Upper lobe of left lung (tissue), 6 donors: ENCODE measurements around the gene PLEKHA4. TPM values are rescaled to one million over a fixed set of nuclear protein-coding genes. Genes with fewer than 3 reads are reported as not detected.
A peak's percentile ranks its signal among the peaks of the same experiment; 100 is the strongest.
"Not testable (repeated sequence)": the region's sequence is repeated elsewhere in the genome, so short reads cannot be mapped to it uniquely, and the experiment has no call there.

Experiments
- ATAC-seq, 2 donors: fragments of 200-7000 bp; cut with Tn5 transposase; one replicate each; pipeline ENCODE4 v1.9.1; 2022; ENCODE audit warnings: mild to moderate bottlenecking in 2 of 2, moderate library complexity in 2 of 2; ENCODE audit not compliant: low FRiP score in 2 of 2
- DNase-seq, 2 donors: peaks; one replicate each; pipeline ENCODE4 v3.0.0-alpha.2; 2019 to 2020
- H3K27ac ChIP-seq, 4 donors: fragments of 200-600 bp; sonication (generic); one replicate each; pipeline ENCODE4 v1.5.1; 2016 to 2019
- H3K27me3 ChIP-seq, 4 donors: fragments of 200-600 bp; sonication (generic); one replicate each; pipeline ENCODE4 v1.5.1; 2017 to 2019
- H3K36me3 ChIP-seq, 4 donors: fragments of 200-600 bp; sonication (generic); one replicate each; pipeline ENCODE4 v1.5.1; 2016 to 2019
- H3K4me1 ChIP-seq, 4 donors: fragments of 200-600 bp; sonication (generic); one replicate each; pipeline ENCODE4 v1.5.1; 2018 to 2019
- H3K4me3 ChIP-seq, 4 donors: fragments of 200-600 bp; sonication (generic); one replicate each; pipeline ENCODE4 v1.5.1; 2017 to 2019; ENCODE audit warnings: mild to moderate bottlenecking in 2 of 4, moderate library complexity in 1 of 4
- H3K9me3 ChIP-seq, 4 donors: fragments of 200-600 bp; sonication (generic); one replicate each; pipeline ENCODE4 v1.5.1; 2018 to 2019
- CTCF ChIP-seq, 6 experiments: fragments of 450-650 bp in 4 of 6; fragments of 200-600 bp in 2 of 6; sonication (generic) in 2 of 6; IDR thresholded peaks; one replicate each; pipeline ENCODE4 v1.5.1; 2016 to 2019; ENCODE audit warnings: antibody characterized with exemption in 6 of 6
- EP300 ChIP-seq, 4 donors: sonication (generic); formaldehyde crosslinking; IDR thresholded peaks; one replicate each; pipeline ENCODE4 v1.5.1; 2017; ENCODE audit warnings: antibody characterized with exemption in 4 of 4, control low read depth in 2 of 4
- POLR2A ChIP-seq, 4 donors: fragments of 450-650 bp; IDR thresholded peaks; one replicate each; pipeline ENCODE4 v1.5.1; 2016 to 2017; ENCODE audit warnings: antibody characterized with exemption in 4 of 4, mild to moderate bottlenecking in 2 of 4
- POLR2AphosphoS5 ChIP-seq, 2 donors: sonication (generic); formaldehyde crosslinking; IDR thresholded peaks; one replicate each; pipeline ENCODE4 v1.5.1; 2017; ENCODE audit warnings: antibody characterized with exemption in 2 of 2
- WGBS, 2 donors: methylation state at CpG; one replicate each; pipeline ENCODE4 v1.1.5; 2017 to 2018; 5-methylcytosine and 5-hydroxymethylcytosine counted together
- total RNA-seq, 6 donors: library from RNA; depleted of rRNA in 4 of 6; stranded (reverse); fragments of >200 nt in 4 of 6; gene quantifications; one replicate each; pipeline versions ENCODE4 v1.1.0 to v1.2.1, GENCODE V29; 2016 to 2021
- donor health status: DM: no; HTN: no; CAD: no; lungs with moderate emphysema.
- donor health status: DM: no; HTN: yes; CAD: no; lungs with severe emphysema.

The PLEKHA4 gene
- total RNA-seq, 6 donors from 2014 or later: 6.3 to 34.9 (median 21.2) TPM

GRCh38 chr19:48913114-48913889, 44.9 kb upstream of the PLEKHA4 start:
- ATAC-seq (no peak), DNase-seq (no peak)
- Histone ChIP-seq H3K9me3 (no peaks in the 10 kb centered on the region), H3K36me3 (peaks cover 29 to 93% (median 78%) of the 10 kb centered on the region in 4 donors), H3K27me3 (no peaks in the 10 kb centered on the region), H3K4me1 (peaks cover 9 to 18% (median 14%) of the 10 kb centered on the region in 4 donors), H3K27ac (peak overlapping the region in 1 of 4 donors; percentile 35), H3K4me3 (no peak overlapping the region)
- WGBS, 2 donors: 89 to 94% methylated on average over 8 to 9 of the region's 9 CpGs
- no peak for TF ChIP-seq CTCF (IDR thresholded peaks at IDR 0.05)
- no peak for TF ChIP-seq POLR2AphosphoS5 (IDR thresholded peaks at IDR 0.05)
- no peak for TF ChIP-seq POLR2A (IDR thresholded peaks at IDR 0.05)
- no peak for TF ChIP-seq EP300 (IDR thresholded peaks at IDR 0.05)

GRCh38 chr19:48910803-48911202, 42.4 kb upstream of the PLEKHA4 start:
- ATAC-seq (no peak), DNase-seq (no peak)
- Histone ChIP-seq H3K4me3 (no peak overlapping the region), H3K27ac (peak overlapping the region in 1 of 4 donors; percentile 82), H3K27me3 (no peaks in the 10 kb centered on the region), H3K9me3 (no peaks in the 10 kb centered on the region), H3K4me1 (peaks cover 17 to 28% (median 22%) of the 10 kb centered on the region in 4 donors), H3K36me3 (peaks cover 33 to 99% (median 69%) of the 10 kb centered on the region in 4 donors)
- WGBS, 2 donors: 90 to 93% methylated on average over 2 of the region's 2 CpGs
- TF ChIP-seq EP300 (IDR thresholded peaks at IDR 0.05) (no peak), POLR2AphosphoS5 (IDR thresholded peaks at IDR 0.05) (no peak), POLR2A (IDR thresholded peaks at IDR 0.05) (no peak), CTCF (IDR thresholded peaks at IDR 0.05) (no peak)

DNA sequence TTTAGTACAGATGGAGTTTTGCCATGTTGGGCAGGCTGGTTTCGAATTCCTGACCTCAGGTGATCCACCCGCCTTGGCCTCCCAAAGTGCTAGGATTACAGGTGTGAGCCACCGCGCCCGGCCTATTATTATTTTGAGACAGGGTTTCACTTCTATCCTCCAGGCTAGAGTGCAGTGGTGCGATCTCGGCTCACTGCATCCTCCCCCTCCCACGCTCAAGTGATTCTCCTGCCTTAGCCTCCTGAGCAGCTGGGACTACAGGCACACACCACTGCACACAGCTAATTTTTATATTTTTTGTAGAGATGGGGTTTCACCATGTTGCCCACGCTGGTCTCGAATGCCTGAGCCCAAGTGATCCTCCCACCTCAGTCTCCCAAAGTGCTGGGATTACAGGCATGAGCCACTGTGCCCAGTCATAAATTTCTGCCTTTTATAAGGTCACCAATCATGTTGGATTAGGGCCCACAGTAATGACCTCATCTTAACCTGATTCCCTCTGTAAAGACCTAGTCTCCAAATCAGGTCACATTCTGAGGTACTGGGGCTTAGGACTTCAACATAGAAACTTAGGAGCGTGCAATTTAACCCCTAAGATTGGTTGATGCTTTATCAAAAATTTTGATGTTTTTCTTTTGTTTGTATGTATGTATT, 41.1 kb upstream of the PLEKHA4 start:
- not testable (repeated sequence) for H3K27me3 ChIP-seq
- H3K36me3 ChIP-seq: peaks cover 29 to 99% (median 73%) of the 10 kb centered on the region in 4 donors

GRCh38 chr19:48907671-48908070, 39.3 kb upstream of the PLEKHA4 start:
- no peak overlapping the region for H3K4me3 ChIP-seq
- peaks cover 23 to 32% (median 29%) of the 10 kb centered on the region in 4 donors for H3K4me1 ChIP-seq
- peaks cover 15 to 91% (median 61%) of the 10 kb centered on the region in 4 donors for H3K36me3 ChIP-seq
- no peaks in the 10 kb centered on the region for H3K9me3 ChIP-seq
- H3K27me3 ChIP-seq: no peaks in the 10 kb centered on the region
- ATAC-seq (peak; percentile 70 to 81), DNase-seq (peak; percentile 65 to 85)
- H3K27ac ChIP-seq: peak overlapping the region; percentile 61 to 82 (median 78)
- peak in 1 of 2 donors; percentile 44 for TF ChIP-seq POLR2AphosphoS5 (IDR thresholded peaks at IDR 0.05)
- peak in 1 of 4 donors; percentile 46 for TF ChIP-seq POLR2A (IDR thresholded peaks at IDR 0.05)
- TF ChIP-seq EP300 (IDR thresholded peaks at IDR 0.05): no peak
- WGBS, 2 donors: 79 to 84% methylated on average over 12 to 13 of the region's 14 CpGs

More for the DNA sequence above, 41.1 kb upstream of the PLEKHA4 start:
- not testable (repeated sequence) for H3K4me3 ChIP-seq, ATAC-seq, H3K9me3 ChIP-seq, DNase-seq
- WGBS, 2 donors: 95 to 97% methylated on average over 11 of the region's 11 CpGs
- Histone ChIP-seq H3K27ac (peak overlapping the region; percentile 61 to 82 (median 78)), H3K4me1 (peaks cover 18 to 26% (median 23%) of the 10 kb centered on the region in 4 donors)

- H3K36me3 ChIP-seq: peaks cover 9 to 85% (median 49%) of the 10 kb centered on the region in 4 donors
- WGBS, 2 donors: 95 to 98% methylated on average over 10 of the region's 10 CpGs
- ATAC-seq (no peak), DNase-seq (no peak)
- peaks cover 36 to 44% (median 41%) of the 10 kb centered on the region in 4 donors for H3K4me1 ChIP-seq
- H3K9me3 ChIP-seq: no peaks in the 10 kb centered on the region
- H3K27me3 ChIP-seq: no peaks in the 10 kb centered on the region
- TF ChIP-seq POLR2AphosphoS5 (IDR thresholded peaks at IDR 0.05) (no peak), POLR2A (IDR thresholded peaks at IDR 0.05) (no peak), CTCF (IDR thresholded peaks at IDR 0.05) (no peak), EP300 (IDR thresholded peaks at IDR 0.05) (no peak)
- no peak overlapping the region for H3K4me3 ChIP-seq
- peak overlapping the region in 2 of 4 donors; percentile 17 to 46 for H3K27ac ChIP-seq
Measured at GRCh38 chr19:48906324-48906723, 37.9 kb upstream of the PLEKHA4 start.
